Measurements from ENCODE around the gene AGPS.

DNA sequence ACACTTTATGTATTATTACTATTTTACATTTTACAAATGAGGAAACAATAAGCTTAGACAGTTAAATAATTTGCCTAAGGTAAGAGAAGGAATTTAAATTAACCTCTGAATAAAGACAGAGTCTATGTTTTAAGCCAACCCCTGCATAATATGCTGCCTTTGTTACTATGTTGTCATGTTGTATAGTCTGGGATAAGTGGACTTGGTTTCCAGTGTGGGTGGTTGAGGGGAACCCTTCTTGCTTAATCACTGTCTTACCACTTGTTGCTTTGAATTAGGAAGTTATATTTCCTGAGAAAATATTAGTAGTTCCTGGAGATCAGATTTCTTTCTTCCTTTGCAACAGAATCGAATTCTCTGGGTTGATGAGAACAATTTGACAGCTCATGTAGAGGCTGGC, 52.6 kb downstream of the AGPS start:
- TF ChIP-seq POLR2AphosphoS5 (IDR thresholded peaks at IDR 0.05) = no peak
- TF ChIP-seq, protein P1, sequence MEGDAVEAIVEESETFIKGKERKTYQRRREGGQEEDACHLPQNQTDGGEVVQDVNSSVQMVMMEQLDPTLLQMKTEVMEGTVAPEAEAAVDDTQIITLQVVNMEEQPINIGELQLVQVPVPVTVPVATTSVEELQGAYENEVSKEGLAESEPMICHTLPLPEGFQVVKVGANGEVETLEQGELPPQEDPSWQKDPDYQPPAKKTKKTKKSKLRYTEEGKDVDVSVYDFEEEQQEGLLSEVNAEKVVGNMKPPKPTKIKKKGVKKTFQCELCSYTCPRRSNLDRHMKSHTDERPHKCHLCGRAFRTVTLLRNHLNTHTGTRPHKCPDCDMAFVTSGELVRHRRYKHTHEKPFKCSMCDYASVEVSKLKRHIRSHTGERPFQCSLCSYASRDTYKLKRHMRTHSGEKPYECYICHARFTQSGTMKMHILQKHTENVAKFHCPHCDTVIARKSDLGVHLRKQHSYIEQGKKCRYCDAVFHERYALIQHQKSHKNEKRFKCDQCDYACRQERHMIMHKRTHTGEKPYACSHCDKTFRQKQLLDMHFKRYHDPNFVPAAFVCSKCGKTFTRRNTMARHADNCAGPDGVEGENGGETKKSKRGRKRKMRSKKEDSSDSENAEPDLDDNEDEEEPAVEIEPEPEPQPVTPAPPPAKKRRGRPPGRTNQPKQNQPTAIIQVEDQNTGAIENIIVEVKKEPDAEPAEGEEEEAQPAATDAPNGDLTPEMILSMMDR (IDR thresholded peaks at IDR 0.05) = no peak

Data from gastroesophageal sphincter (tissue), 3 donors.